ENCODE measurements around the gene DNAH14.
"Not testable (repeated sequence)": the region's sequence is repeated elsewhere in the genome, so short reads cannot be mapped to it uniquely, and the experiment has no call there.

GRCh38 chr1:225210180-225210579 is 280.7 kb downstream of the DNAH14 start:
- not testable (repeated sequence) for TF ChIP-seq EP300 (IDR thresholded peaks at IDR 0.05); BHLHE40 (IDR thresholded peaks at IDR 0.05; ENCODE audit: low read depth, low read length); ZC3H11A (IDR thresholded peaks at IDR 0.05)

All from A549 (cell line).